Measurements from ENCODE around the gene STARD3. TPM values are rescaled to one million over a fixed set of nuclear protein-coding genes. Genes with fewer than 3 reads are reported as not detected.

STARD3 gene
- total RNA-seq, 1 experiment from 2014 or later: 30.1 TPM

DNA sequence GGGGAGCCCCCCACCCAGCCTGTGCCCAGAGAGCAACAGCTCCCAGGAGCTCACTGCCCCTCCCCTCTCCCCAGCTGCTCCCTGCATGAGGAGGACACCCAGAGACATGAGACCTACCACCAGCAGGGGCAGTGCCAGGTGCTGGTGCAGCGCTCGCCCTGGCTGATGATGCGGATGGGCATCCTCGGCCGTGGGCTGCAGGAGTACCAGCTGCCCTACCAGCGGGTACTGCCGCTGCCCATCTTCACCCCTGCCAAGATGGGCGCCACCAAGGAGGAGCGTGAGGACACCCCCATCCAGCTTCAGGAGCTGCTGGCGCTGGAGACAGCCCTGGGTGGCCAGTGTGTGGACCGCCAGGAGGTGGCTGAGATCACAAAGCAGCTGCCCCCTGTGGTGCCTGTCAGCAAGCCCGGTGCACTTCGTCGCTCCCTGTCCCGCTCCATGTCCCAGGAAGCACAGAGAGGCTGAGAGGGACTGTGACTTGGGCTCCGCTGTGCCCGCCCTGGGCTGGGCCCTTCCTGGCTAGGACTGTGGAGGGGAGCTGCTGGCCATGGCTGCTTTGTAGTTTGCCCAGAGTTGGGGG, 28.8 kb downstream of the STARD3 start:
- DNase-seq (ENCODE audit: unreplicated experiment): peak; percentile 36
- Mint-ChIP-seq H3K27me3 (ENCODE audit: insufficient read depth, unreplicated experiment) (peaks cover 37% of the 10 kb centered on the region), H3K4me3 (ENCODE audit: unreplicated experiment) (no peak overlapping the region), H3K4me1 (ENCODE audit: insufficient read depth, unreplicated experiment) (peaks cover 16% of the 10 kb centered on the region), H3K27ac (ENCODE audit: low read depth, unreplicated experiment) (no peak overlapping the region), H3K36me3 (ENCODE audit: insufficient read depth, unreplicated experiment) (peaks cover 17% of the 10 kb centered on the region), H3K9me3 (ENCODE audit: unreplicated experiment) (no peaks in the 10 kb centered on the region)
- ChIA-PET POLR2A (interaction anchor here (0.9 to 1.7 kb wide), 3 partner anchors 11 to 31 kb away, joined by 3 to 4 read pairs (median 3); no protein-coding TSS in a partner anchor), CTCF (interaction anchor here (0.9 kb wide), 2 partner anchors 42 to 87 kb away, joined by 4 to 5 read pairs; no protein-coding TSS in a partner anchor)
- intact Hi-C loops (cut with micrococcal nuclease): no loop called here
- TF ChIP-seq, protein P1, sequence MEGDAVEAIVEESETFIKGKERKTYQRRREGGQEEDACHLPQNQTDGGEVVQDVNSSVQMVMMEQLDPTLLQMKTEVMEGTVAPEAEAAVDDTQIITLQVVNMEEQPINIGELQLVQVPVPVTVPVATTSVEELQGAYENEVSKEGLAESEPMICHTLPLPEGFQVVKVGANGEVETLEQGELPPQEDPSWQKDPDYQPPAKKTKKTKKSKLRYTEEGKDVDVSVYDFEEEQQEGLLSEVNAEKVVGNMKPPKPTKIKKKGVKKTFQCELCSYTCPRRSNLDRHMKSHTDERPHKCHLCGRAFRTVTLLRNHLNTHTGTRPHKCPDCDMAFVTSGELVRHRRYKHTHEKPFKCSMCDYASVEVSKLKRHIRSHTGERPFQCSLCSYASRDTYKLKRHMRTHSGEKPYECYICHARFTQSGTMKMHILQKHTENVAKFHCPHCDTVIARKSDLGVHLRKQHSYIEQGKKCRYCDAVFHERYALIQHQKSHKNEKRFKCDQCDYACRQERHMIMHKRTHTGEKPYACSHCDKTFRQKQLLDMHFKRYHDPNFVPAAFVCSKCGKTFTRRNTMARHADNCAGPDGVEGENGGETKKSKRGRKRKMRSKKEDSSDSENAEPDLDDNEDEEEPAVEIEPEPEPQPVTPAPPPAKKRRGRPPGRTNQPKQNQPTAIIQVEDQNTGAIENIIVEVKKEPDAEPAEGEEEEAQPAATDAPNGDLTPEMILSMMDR (IDR thresholded peaks at IDR 0.05; ENCODE audit: unreplicated experiment): no peak
- no TSS peak for BruUV-seq (replicated peaks)

DNA sequence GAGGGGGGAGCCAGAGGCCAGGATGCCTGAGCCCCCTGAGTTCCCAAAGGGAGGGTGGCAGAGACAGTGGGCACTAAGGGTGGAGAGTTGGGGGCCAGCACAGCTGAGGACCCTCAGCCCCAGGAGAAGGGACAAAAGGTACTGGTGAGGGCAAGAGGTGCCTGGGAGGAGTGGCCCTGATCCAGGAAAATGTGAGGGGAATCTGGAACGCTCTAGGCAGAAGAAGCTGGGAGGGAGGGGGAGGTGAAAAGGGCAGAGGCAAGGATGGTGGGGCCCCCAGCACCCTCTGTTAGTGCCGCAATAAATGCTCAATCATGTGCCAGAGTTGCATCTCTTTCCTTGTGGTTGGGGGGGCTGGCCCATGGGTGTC, 29.3 kb downstream of the STARD3 start:
- Mint-ChIP-seq H3K4me3 (ENCODE audit: unreplicated experiment) (no peak overlapping the region), H3K4me1 (ENCODE audit: insufficient read depth, unreplicated experiment) (peaks cover 16% of the 10 kb centered on the region), H3K27me3 (ENCODE audit: insufficient read depth, unreplicated experiment) (peaks cover 41% of the 10 kb centered on the region), H3K36me3 (ENCODE audit: insufficient read depth, unreplicated experiment) (peaks cover 17% of the 10 kb centered on the region), H3K9me3 (ENCODE audit: unreplicated experiment) (no peaks in the 10 kb centered on the region), H3K27ac (ENCODE audit: low read depth, unreplicated experiment) (no peak overlapping the region)
- ChIA-PET POLR2A (interaction anchor here (0.7 to 1.7 kb wide), 3 partner anchors 17 to 73 kb away, joined by 3 to 4 read pairs (median 4); no protein-coding TSS in a partner anchor), CTCF (interaction anchor here (0.9 kb wide), 2 partner anchors 43 to 87 kb away, joined by 4 to 5 read pairs; no protein-coding TSS in a partner anchor)
- TF ChIP-seq, protein P1 (IDR thresholded peaks at IDR 0.05; ENCODE audit: unreplicated experiment): no peak
- DNase-seq (ENCODE audit: unreplicated experiment): no peak
- intact Hi-C loops (cut with micrococcal nuclease): no loop called here
- no TSS peak for BruUV-seq (replicated peaks)

DNA sequence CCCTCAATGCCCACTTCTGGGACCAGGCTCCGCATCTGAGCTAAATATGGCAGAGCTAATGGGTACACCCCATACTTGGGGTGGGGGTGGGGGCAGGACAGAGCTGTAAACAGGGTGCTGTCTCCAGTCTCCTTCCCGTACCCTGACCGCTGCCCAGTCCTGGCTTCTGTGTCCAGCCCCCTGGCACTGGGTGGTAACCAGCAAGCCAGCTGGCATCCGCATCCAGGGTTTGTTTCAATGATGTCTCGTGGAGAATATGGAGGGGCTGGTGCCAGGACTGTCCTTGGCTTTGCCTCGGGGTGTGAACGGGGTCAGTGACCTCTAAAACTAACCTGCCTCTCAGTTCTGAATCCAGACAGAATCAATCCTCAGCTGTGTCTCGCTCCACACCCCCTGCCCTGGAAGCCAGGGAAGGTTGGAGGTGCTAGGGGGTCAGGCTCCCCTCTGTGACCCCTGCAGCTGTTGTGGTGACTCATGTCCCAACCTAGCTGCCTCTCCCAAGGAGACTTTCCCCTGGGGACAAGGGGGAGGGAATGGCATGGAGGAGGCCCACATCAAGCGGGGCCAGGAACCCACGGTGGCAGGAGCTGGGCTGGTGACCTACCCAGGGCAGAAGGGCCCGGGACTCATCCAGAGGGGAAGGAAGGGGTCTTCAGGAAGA, 29.8 kb downstream of the STARD3 start:
- Mint-ChIP-seq H3K27ac (ENCODE audit: low read depth, unreplicated experiment) (no peak overlapping the region), H3K9me3 (ENCODE audit: unreplicated experiment) (no peaks in the 10 kb centered on the region), H3K4me1 (ENCODE audit: insufficient read depth, unreplicated experiment) (peaks cover 16% of the 10 kb centered on the region), H3K4me3 (ENCODE audit: unreplicated experiment) (no peak overlapping the region), H3K36me3 (ENCODE audit: insufficient read depth, unreplicated experiment) (peaks cover 13% of the 10 kb centered on the region), H3K27me3 (ENCODE audit: insufficient read depth, unreplicated experiment) (peaks cover 41% of the 10 kb centered on the region)
- ChIA-PET POLR2A (interaction anchor here (0.7 to 1.7 kb wide), 3 partner anchors 17 to 73 kb away, joined by 3 to 4 read pairs (median 4); no protein-coding TSS in a partner anchor), CTCF (interaction anchor here (0.7 to 0.9 kb wide), 4 partner anchors 34 to 86 kb away, joined by 3 to 5 read pairs (median 4); no protein-coding TSS in a partner anchor)
- TF ChIP-seq, protein P1 (IDR thresholded peaks at IDR 0.05; ENCODE audit: unreplicated experiment): no peak
- no TSS peak for BruUV-seq (replicated peaks)
- DNase-seq (ENCODE audit: unreplicated experiment): no peak
- intact Hi-C loops (cut with micrococcal nuclease): no loop called here

DNA sequence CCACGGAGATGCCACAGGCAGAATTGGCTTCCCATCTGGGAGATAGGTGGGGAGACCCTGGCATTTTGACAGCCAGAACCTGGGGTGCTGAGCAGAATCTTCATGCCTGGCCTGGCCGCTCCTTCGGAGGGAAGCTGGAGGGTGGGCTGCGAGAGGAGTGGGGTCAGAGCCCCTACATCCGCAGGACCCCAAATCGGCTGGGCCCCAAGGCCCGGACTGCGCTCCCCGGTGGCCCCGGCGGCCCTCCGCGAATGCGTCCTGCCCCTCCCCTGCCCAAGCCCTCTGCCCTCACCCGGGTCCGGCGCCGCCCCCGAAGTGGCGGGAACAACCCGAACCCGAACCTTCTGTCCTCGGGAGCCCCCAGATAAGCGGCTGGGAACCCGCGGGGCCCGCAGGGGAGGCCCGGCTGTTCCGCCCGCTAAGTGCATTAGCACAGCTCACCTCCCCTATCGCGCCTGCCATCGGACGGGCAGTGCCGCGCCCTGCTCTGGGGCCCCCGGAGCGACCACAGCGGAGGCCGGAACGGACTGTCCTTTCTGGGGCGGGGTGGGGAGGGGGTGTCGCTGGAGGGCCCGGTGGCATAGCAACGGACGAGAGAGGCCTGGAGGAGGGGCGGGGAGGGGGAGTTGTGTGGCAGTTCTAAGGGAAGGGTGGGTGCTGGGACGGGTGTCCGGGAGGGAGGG, 30.5 kb downstream of the STARD3 start:
- no peak overlapping the region for H3K4me3 Mint-ChIP-seq (ENCODE audit: unreplicated experiment)
- no peak for DNase-seq (ENCODE audit: unreplicated experiment)
- TF ChIP-seq, protein P1 (IDR thresholded peaks at IDR 0.05; ENCODE audit: unreplicated experiment): no peak
- H3K9me3 Mint-ChIP-seq (ENCODE audit: unreplicated experiment): no peaks in the 10 kb centered on the region
- ChIA-PET POLR2A (interaction anchor here (0.7 kb wide), 1 partner anchor 72 kb away, joined by 4 read pairs; no protein-coding TSS in a partner anchor), CTCF (interaction anchor here (0.7 kb wide), 2 partner anchors 33 to 49 kb away, joined by 3 read pairs; no protein-coding TSS in a partner anchor)
- peaks cover 41% of the 10 kb centered on the region for H3K27me3 Mint-ChIP-seq (ENCODE audit: insufficient read depth, unreplicated experiment)
- H3K36me3 Mint-ChIP-seq (ENCODE audit: insufficient read depth, unreplicated experiment): peaks cover 13% of the 10 kb centered on the region
- no peak overlapping the region for H3K27ac Mint-ChIP-seq (ENCODE audit: low read depth, unreplicated experiment)
- no TSS peak for BruUV-seq (replicated peaks)
- H3K4me1 Mint-ChIP-seq (ENCODE audit: insufficient read depth, unreplicated experiment): peaks cover 16% of the 10 kb centered on the region
- intact Hi-C loops (cut with micrococcal nuclease): no loop called here
